ENCODE measurements around the gene PLXNC1. TPM values are rescaled to one million over a fixed set of nuclear protein-coding genes. Genes with fewer than 3 reads are reported as not detected.

PLXNC1 gene
- total RNA-seq, 2 donors from 2014 or later: 14.7 to 20.6 TPM

- Mint-ChIP-seq H3K27me3 (no peaks in the 10 kb centered on the region), H3K4me1 (ENCODE audit: low read depth in 2 of 2) (peaks cover 7 to 10% of the 10 kb centered on the region in 2 donors), H3K4me3 (no peak overlapping the region), H3K27ac (no peak overlapping the region), H3K9me3 (no peaks in the 10 kb centered on the region), H3K36me3 (peaks cover 4% of the 10 kb centered on the region)
- DNase-seq (ENCODE audit: low spot score) (no peak), ATAC-seq (no peak)
Measured at GRCh38 chr12:94185801-94186200, 37.4 kb downstream of the PLXNC1 start.

GRCh38 chr12:94186278-94187241 lies 38.2 kb downstream of the PLXNC1 start:
- no peaks in the 10 kb centered on the region for H3K27me3 Mint-ChIP-seq
- no peaks in the 10 kb centered on the region for H3K9me3 Mint-ChIP-seq
- H3K4me1 Mint-ChIP-seq (ENCODE audit: low read depth in 2 of 2): peaks cover 6 to 8% of the 10 kb centered on the region in 2 donors
- DNase-seq (ENCODE audit: low spot score) (no peak), ATAC-seq (no peak)
- peaks cover 7% of the 10 kb centered on the region for H3K36me3 Mint-ChIP-seq
- no peak overlapping the region for H3K4me3 Mint-ChIP-seq
- H3K27ac Mint-ChIP-seq: no peak overlapping the region

GRCh38 chr12:94187361-94187760 lies 39.0 kb downstream of the PLXNC1 start:
- Mint-ChIP-seq H3K36me3 (peaks cover 11% of the 10 kb centered on the region), H3K4me1 (ENCODE audit: low read depth in 2 of 2) (peaks cover 6 to 8% of the 10 kb centered on the region in 2 donors), H3K9me3 (no peaks in the 10 kb centered on the region), H3K27ac (no peak overlapping the region), H3K4me3 (no peak overlapping the region), H3K27me3 (no peaks in the 10 kb centered on the region)
- ATAC-seq (no peak), DNase-seq (ENCODE audit: low spot score) (no peak)

GRCh38 chr12:94190623-94191022 lies 42.2 kb downstream of the PLXNC1 start:
- DNase-seq (ENCODE audit: low spot score): no peak
- no peaks in the 10 kb centered on the region for H3K9me3 Mint-ChIP-seq
- H3K4me1 Mint-ChIP-seq (ENCODE audit: low read depth in 2 of 2): peaks cover 21 to 22% of the 10 kb centered on the region in 2 donors
- no peak overlapping the region for H3K27ac Mint-ChIP-seq
- ATAC-seq: no peak
- peaks cover 18% of the 10 kb centered on the region for H3K36me3 Mint-ChIP-seq
- H3K27me3 Mint-ChIP-seq: no peaks in the 10 kb centered on the region
- H3K4me3 Mint-ChIP-seq: no peak overlapping the region

GRCh38 chr12:94191023-94191422 lies 42.6 kb downstream of the PLXNC1 start:
- H3K36me3 Mint-ChIP-seq: peaks cover 18% of the 10 kb centered on the region
- no peaks in the 10 kb centered on the region for H3K9me3 Mint-ChIP-seq
- H3K4me1 Mint-ChIP-seq (ENCODE audit: low read depth in 2 of 2): peaks cover 21 to 25% of the 10 kb centered on the region in 2 donors
- ATAC-seq (no peak), DNase-seq (ENCODE audit: low spot score) (no peak)
- H3K27ac Mint-ChIP-seq: no peak overlapping the region
- H3K4me3 Mint-ChIP-seq: no peak overlapping the region
- no peaks in the 10 kb centered on the region for H3K27me3 Mint-ChIP-seq

- Mint-ChIP-seq H3K27ac (no peak overlapping the region), H3K36me3 (peaks cover 18% of the 10 kb centered on the region), H3K27me3 (no peaks in the 10 kb centered on the region), H3K4me3 (no peak overlapping the region), H3K9me3 (no peaks in the 10 kb centered on the region), H3K4me1 (ENCODE audit: low read depth in 2 of 2) (peaks cover 21 to 25% of the 10 kb centered on the region in 2 donors)
- DNase-seq (ENCODE audit: low spot score) (no peak), ATAC-seq (no peak)
Measured at GRCh38 chr12:94191811-94192210, 43.4 kb downstream of the PLXNC1 start.

GRCh38 chr12:94192506-94192905 lies 44.1 kb downstream of the PLXNC1 start:
- no peak for DNase-seq (ENCODE audit: low spot score)
- ATAC-seq: no peak
- Mint-ChIP-seq H3K4me1 (ENCODE audit: low read depth in 2 of 2) (peaks cover 21 to 25% of the 10 kb centered on the region in 2 donors), H3K4me3 (no peak overlapping the region), H3K27ac (peak overlapping the region in 1 of 2 donors; percentile 7), H3K36me3 (peaks cover 18% of the 10 kb centered on the region), H3K9me3 (no peaks in the 10 kb centered on the region), H3K27me3 (no peaks in the 10 kb centered on the region)

GRCh38 chr12:94193168-94193567 lies 44.8 kb downstream of the PLXNC1 start:
- ATAC-seq: no peak
- H3K4me1 Mint-ChIP-seq (ENCODE audit: low read depth in 2 of 2): peaks cover 21 to 25% of the 10 kb centered on the region in 2 donors
- no peak overlapping the region for H3K4me3 Mint-ChIP-seq
- no peak for DNase-seq (ENCODE audit: low spot score)
- H3K36me3 Mint-ChIP-seq: peaks cover 18% of the 10 kb centered on the region
- no peaks in the 10 kb centered on the region for H3K9me3 Mint-ChIP-seq
- H3K27ac Mint-ChIP-seq: peak overlapping the region in 1 of 2 donors; percentile 7
- H3K27me3 Mint-ChIP-seq: no peaks in the 10 kb centered on the region

- H3K27me3 Mint-ChIP-seq: no peaks in the 10 kb centered on the region
- ATAC-seq (no peak), DNase-seq (ENCODE audit: low spot score) (no peak)
- H3K9me3 Mint-ChIP-seq: no peaks in the 10 kb centered on the region
- peak overlapping the region in 1 of 2 donors; percentile 71 for H3K27ac Mint-ChIP-seq
- no peak overlapping the region for H3K4me3 Mint-ChIP-seq
- H3K36me3 Mint-ChIP-seq: peaks cover 17% of the 10 kb centered on the region
- H3K4me1 Mint-ChIP-seq (ENCODE audit: low read depth in 2 of 2): peaks cover 29 to 31% of the 10 kb centered on the region in 2 donors
Measured at GRCh38 chr12:94195483-94195882, 47.1 kb downstream of the PLXNC1 start.

- H3K9me3 Mint-ChIP-seq: peaks cover 3% of the 10 kb centered on the region
- no peak for ATAC-seq
- DNase-seq (ENCODE audit: low spot score): no peak
- peaks cover 32 to 33% of the 10 kb centered on the region in 2 donors for H3K4me1 Mint-ChIP-seq (ENCODE audit: low read depth in 2 of 2)
- no peaks in the 10 kb centered on the region for H3K27me3 Mint-ChIP-seq
- H3K4me3 Mint-ChIP-seq: no peak overlapping the region
- H3K36me3 Mint-ChIP-seq: peaks cover 5% of the 10 kb centered on the region
- H3K27ac Mint-ChIP-seq: peak overlapping the region in 1 of 2 donors; percentile 7
Measured at GRCh38 chr12:94198469-94198868, 50.1 kb downstream of the PLXNC1 start.

- Mint-ChIP-seq H3K27me3 (no peaks in the 10 kb centered on the region), H3K4me1 (ENCODE audit: low read depth in 2 of 2) (peaks cover 31 to 32% of the 10 kb centered on the region in 2 donors), H3K36me3 (peaks cover 5% of the 10 kb centered on the region)
Measured at GRCh38 chr12:94198872-94199271, 50.5 kb downstream of the PLXNC1 start.

GRCh38 chr12:94200069-94200468 lies 51.7 kb downstream of the PLXNC1 start:
- no peaks in the 10 kb centered on the region for H3K27me3 Mint-ChIP-seq
- ATAC-seq (no peak), DNase-seq (ENCODE audit: low spot score) (no peak)
- H3K4me3 Mint-ChIP-seq: no peak overlapping the region
- H3K36me3 Mint-ChIP-seq: peaks cover 5% of the 10 kb centered on the region
- H3K9me3 Mint-ChIP-seq: peaks cover 3% of the 10 kb centered on the region
- no peak overlapping the region for H3K27ac Mint-ChIP-seq
- H3K4me1 Mint-ChIP-seq (ENCODE audit: low read depth in 2 of 2): peaks cover 34 to 43% of the 10 kb centered on the region in 2 donors

More at GRCh38 chr12:94198872-94199271, 50.5 kb downstream of the PLXNC1 start:
- ATAC-seq (no peak), DNase-seq (ENCODE audit: low spot score) (no peak)
- Mint-ChIP-seq H3K9me3 (peaks cover 3% of the 10 kb centered on the region), H3K4me3 (no peak overlapping the region), H3K27ac (peak overlapping the region in 1 of 2 donors; percentile 7)

- ATAC-seq (no peak), DNase-seq (ENCODE audit: low spot score) (no peak)
- no peaks in the 10 kb centered on the region for H3K27me3 Mint-ChIP-seq
- H3K36me3 Mint-ChIP-seq: peaks cover 5% of the 10 kb centered on the region
- H3K4me3 Mint-ChIP-seq: no peak overlapping the region
- H3K27ac Mint-ChIP-seq: no peak overlapping the region
- peaks cover 31 to 49% of the 10 kb centered on the region in 2 donors for H3K4me1 Mint-ChIP-seq (ENCODE audit: low read depth in 2 of 2)
- peaks cover 3% of the 10 kb centered on the region for H3K9me3 Mint-ChIP-seq
Measured at GRCh38 chr12:94200695-94201094, 52.3 kb downstream of the PLXNC1 start.

Measured in natural killer cell treated with Interleukin-12 subunit alpha and Interleukin-12 subunit beta and Interleukin-15 and Interleukin-18, amount 100 ng/mL, for 72 hours (primary cell).